Upper lobe of left lung (tissue), 6 donors: ENCODE measurements around the gene FBXO8. TPM values are rescaled to one million over a fixed set of nuclear protein-coding genes. Genes with fewer than 3 reads are reported as not detected.
A peak's percentile ranks its signal among the peaks of the same experiment; 100 is the strongest.

Experiments used
- ATAC-seq, 2 donors: fragments of 200-7000 bp; cut with Tn5 transposase; one replicate each; pipeline ENCODE4 v1.9.1; 2022; ENCODE audit warnings: mild to moderate bottlenecking in 2 of 2, moderate library complexity in 2 of 2; ENCODE audit not compliant: low FRiP score in 2 of 2
- DNase-seq, 2 donors: peaks; one replicate each; pipeline ENCODE4 v3.0.0-alpha.2; 2019 to 2020
- H3K27ac ChIP-seq, 4 donors: fragments of 200-600 bp; sonication (generic); one replicate each; pipeline ENCODE4 v1.5.1; 2016 to 2019
- H3K27me3 ChIP-seq, 4 donors: fragments of 200-600 bp; sonication (generic); one replicate each; pipeline ENCODE4 v1.5.1; 2017 to 2019
- H3K36me3 ChIP-seq, 4 donors: fragments of 200-600 bp; sonication (generic); one replicate each; pipeline ENCODE4 v1.5.1; 2016 to 2019
- H3K4me1 ChIP-seq, 4 donors: fragments of 200-600 bp; sonication (generic); one replicate each; pipeline ENCODE4 v1.5.1; 2018 to 2019
- H3K4me3 ChIP-seq, 4 donors: fragments of 200-600 bp; sonication (generic); one replicate each; pipeline ENCODE4 v1.5.1; 2017 to 2019; ENCODE audit warnings: mild to moderate bottlenecking in 2 of 4, moderate library complexity in 1 of 4
- H3K9me3 ChIP-seq, 4 donors: fragments of 200-600 bp; sonication (generic); one replicate each; pipeline ENCODE4 v1.5.1; 2018 to 2019
- EP300 ChIP-seq, 4 donors: sonication (generic); formaldehyde crosslinking; IDR thresholded peaks; one replicate each; pipeline ENCODE4 v1.5.1; 2017; ENCODE audit warnings: antibody characterized with exemption in 4 of 4, control low read depth in 2 of 4
- POLR2A ChIP-seq, 4 donors: fragments of 450-650 bp; IDR thresholded peaks; one replicate each; pipeline ENCODE4 v1.5.1; 2016 to 2017; ENCODE audit warnings: antibody characterized with exemption in 4 of 4, mild to moderate bottlenecking in 2 of 4
- POLR2AphosphoS5 ChIP-seq, 2 donors: sonication (generic); formaldehyde crosslinking; IDR thresholded peaks; one replicate each; pipeline ENCODE4 v1.5.1; 2017; ENCODE audit warnings: antibody characterized with exemption in 2 of 2
- WGBS, 2 donors: methylation state at CpG; one replicate each; pipeline ENCODE4 v1.1.5; 2017 to 2018; 5-methylcytosine and 5-hydroxymethylcytosine counted together
- total RNA-seq, 6 donors: library from RNA; depleted of rRNA in 4 of 6; stranded (reverse); fragments of >200 nt in 4 of 6; gene quantifications; one replicate each; pipeline versions ENCODE4 v1.1.0 to v1.2.1, GENCODE V29; 2016 to 2021
- TF ChIP-seq, protein P1 (sequence below), 6 experiments: fragments of 450-650 bp in 4 of 6; fragments of 200-600 bp in 2 of 6; sonication (generic) in 2 of 6; IDR thresholded peaks; one replicate each; pipeline ENCODE4 v1.5.1; 2016 to 2019; ENCODE audit warnings: antibody characterized with exemption in 6 of 6
- donor health status: DM: no; HTN: no; CAD: no; lungs with moderate emphysema.
- donor health status: DM: no; HTN: yes; CAD: no; lungs with severe emphysema.

Gene FBXO8
- total RNA-seq, 6 donors from 2014 or later = 13.5 to 48.9 (median 26.1) TPM

DNA sequence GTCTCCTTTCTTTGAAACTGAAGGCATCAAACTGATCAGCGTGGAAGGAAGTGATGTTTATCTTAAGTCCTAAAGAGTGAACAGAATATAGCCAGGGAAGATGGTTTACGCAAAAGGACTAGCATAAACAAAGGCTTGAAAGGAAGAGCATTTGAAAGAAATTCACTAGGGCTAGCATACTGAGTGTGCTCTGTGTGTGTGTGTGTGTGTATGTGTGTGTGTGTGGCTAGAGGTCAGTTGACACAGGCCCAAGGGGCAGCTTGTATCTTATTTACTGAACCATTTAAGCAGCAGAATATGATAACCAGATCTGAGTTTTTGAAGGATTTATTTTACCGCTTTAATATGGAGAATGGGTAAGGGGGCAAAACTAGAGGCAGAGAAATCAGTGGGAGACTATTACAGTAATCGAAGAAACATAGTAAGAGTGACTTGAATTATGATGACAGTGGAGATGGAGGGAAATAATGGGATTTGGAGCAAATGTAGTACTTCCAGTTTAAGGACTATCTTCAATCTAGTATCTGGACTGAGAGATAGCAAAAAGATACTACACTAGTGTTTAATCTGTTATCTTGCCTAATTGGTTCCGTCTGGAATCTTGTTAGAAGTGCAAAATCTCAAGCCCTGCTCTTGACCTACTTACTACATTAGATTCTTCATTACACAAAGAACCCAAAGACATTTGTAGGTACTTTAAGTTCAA is 37.2 kb upstream of the FBXO8 start:
- peaks cover 0 to 5% (median 0%) of the 10 kb centered on the region in 4 donors for H3K4me1 ChIP-seq
- H3K27ac ChIP-seq = peak overlapping the region in 2 of 4 donors; percentile 2 to 40
- DNase-seq (no peak), ATAC-seq (no peak)
- H3K9me3 ChIP-seq = no peaks in the 10 kb centered on the region
- H3K36me3 ChIP-seq = peaks cover 0 to 20% (median 0%) of the 10 kb centered on the region in 4 donors
- H3K27me3 ChIP-seq = no peaks in the 10 kb centered on the region
- WGBS, 2 donors = 56 to 65% methylated on average over 5 of the region's 5 CpGs
- no peak overlapping the region for H3K4me3 ChIP-seq
- TF ChIP-seq POLR2A (IDR thresholded peaks at IDR 0.05) (no peak), EP300 (IDR thresholded peaks at IDR 0.05) (no peak), POLR2AphosphoS5 (IDR thresholded peaks at IDR 0.05) (no peak)
- TF ChIP-seq, protein P1, sequence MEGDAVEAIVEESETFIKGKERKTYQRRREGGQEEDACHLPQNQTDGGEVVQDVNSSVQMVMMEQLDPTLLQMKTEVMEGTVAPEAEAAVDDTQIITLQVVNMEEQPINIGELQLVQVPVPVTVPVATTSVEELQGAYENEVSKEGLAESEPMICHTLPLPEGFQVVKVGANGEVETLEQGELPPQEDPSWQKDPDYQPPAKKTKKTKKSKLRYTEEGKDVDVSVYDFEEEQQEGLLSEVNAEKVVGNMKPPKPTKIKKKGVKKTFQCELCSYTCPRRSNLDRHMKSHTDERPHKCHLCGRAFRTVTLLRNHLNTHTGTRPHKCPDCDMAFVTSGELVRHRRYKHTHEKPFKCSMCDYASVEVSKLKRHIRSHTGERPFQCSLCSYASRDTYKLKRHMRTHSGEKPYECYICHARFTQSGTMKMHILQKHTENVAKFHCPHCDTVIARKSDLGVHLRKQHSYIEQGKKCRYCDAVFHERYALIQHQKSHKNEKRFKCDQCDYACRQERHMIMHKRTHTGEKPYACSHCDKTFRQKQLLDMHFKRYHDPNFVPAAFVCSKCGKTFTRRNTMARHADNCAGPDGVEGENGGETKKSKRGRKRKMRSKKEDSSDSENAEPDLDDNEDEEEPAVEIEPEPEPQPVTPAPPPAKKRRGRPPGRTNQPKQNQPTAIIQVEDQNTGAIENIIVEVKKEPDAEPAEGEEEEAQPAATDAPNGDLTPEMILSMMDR (IDR thresholded peaks at IDR 0.05) = no peak

DNA sequence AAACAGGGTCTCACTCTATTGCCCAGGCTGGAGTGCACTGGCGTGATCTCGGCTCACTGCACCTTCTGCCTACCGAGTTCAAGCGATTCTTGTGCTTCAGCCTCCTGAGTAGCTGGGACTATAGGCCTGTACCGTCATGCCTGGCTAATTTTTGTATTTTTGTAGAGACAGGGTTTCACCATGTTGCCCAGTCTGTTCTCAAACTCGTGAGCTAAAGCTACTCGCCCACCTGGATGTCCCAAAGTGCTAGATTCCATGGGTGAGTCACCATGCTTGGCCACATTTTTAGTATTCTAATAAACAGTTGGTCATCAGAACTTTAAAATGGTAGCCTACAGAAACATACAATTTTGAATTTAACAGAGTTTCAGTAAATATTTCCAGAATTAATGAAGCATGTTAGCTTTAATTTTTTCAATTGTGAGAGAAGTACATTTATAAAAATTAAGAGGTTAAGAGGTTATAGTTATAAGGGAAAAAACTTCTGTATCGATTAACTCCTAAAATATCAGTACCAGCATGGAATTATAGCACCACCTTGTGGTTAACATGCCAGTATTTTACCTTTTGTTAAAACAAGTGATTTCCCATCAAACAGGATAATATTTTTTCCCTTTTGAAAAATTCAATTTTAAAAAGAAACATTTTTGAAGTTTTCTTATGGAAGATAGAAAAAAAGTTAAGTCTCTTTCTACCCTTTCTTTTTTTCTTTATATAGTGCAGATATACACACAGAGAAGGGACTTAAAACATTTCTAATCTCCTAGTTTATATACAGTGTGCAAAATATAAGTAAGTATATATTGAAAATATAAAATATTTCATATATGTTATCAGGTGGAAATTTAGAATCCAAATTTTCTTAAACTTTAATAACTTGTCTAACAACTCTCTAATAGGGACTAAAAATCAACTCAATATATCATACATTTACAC is 35.6 kb upstream of the FBXO8 start:
- no peak overlapping the region for H3K27ac ChIP-seq
- peaks cover 0 to 5% (median 0%) of the 10 kb centered on the region in 4 donors for H3K4me1 ChIP-seq
- WGBS, 2 donors = 78 to 80% methylated on average over 8 of the region's 8 CpGs
- H3K9me3 ChIP-seq = no peaks in the 10 kb centered on the region
- no peak for DNase-seq
- H3K27me3 ChIP-seq = no peaks in the 10 kb centered on the region
- ATAC-seq = no peak
- TF ChIP-seq POLR2A (IDR thresholded peaks at IDR 0.05) (no peak), EP300 (IDR thresholded peaks at IDR 0.05) (no peak), POLR2AphosphoS5 (IDR thresholded peaks at IDR 0.05) (no peak)
- TF ChIP-seq, protein P1 (IDR thresholded peaks at IDR 0.05) = peak in 5 of 6 experiments; percentile 34 to 54 (median 51)
- H3K36me3 ChIP-seq = peaks cover 0 to 24% (median 0%) of the 10 kb centered on the region in 4 donors
- no peak overlapping the region for H3K4me3 ChIP-seq

DNA sequence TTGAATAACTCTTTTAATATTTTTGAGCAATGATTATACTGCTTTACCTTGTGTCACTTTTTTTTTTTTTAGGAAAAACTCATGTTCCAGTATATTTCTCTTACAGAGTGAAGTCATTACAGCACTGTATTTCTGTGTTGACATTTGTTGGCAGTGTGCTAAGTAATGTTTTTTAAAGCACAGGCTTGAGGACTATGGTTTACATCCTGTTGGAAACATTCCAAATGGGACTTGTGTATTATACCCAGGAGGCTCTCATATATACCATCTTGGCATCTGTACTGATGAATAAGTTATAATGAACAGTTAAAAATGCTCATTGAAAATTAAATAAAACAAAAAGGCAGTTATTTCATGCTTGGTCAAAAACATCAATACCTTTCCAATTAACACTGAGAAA is 34.1 kb upstream of the FBXO8 start:
- Histone ChIP-seq H3K4me1 (peaks cover 0 to 5% (median 0%) of the 10 kb centered on the region in 4 donors), H3K27me3 (no peaks in the 10 kb centered on the region), H3K36me3 (peaks cover 0 to 29% (median 0%) of the 10 kb centered on the region in 4 donors), H3K4me3 (no peak overlapping the region), H3K27ac (no peak overlapping the region), H3K9me3 (no peaks in the 10 kb centered on the region)
- no peak for ATAC-seq
- DNase-seq = no peak
- TF ChIP-seq, protein P1 (IDR thresholded peaks at IDR 0.05) = no peak
- no peak for TF ChIP-seq POLR2A (IDR thresholded peaks at IDR 0.05)
- no peak for TF ChIP-seq EP300 (IDR thresholded peaks at IDR 0.05)
- no peak for TF ChIP-seq POLR2AphosphoS5 (IDR thresholded peaks at IDR 0.05)

DNA sequence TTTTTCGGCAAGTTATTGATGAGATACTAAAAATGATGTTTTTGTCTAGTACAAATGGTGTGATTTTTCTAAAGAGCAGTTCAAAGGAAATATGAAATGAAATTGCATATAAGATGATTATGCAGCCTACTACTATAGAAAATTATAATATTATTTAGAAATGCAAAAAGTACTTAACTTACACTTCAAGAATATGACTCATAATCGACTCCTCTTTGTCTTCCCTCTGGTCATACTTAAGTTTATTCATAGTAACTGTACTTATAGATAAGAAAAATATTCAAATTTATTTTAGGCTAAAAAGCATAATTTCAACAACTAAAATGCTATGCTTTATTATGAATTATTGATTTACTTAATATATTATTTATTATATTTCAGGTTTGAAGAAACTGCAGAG is 33.5 kb upstream of the FBXO8 start:
- 49 to 68% methylated on average over 2 of the region's 2 CpGs for WGBS, 2 donors

More for the DNA sequence above, 33.5 kb upstream of the FBXO8 start:
- no peak overlapping the region for H3K27ac ChIP-seq
- no peak overlapping the region for H3K4me3 ChIP-seq
- TF ChIP-seq POLR2A (IDR thresholded peaks at IDR 0.05) = no peak
- TF ChIP-seq, protein P1 (IDR thresholded peaks at IDR 0.05) = no peak
- no peak for TF ChIP-seq POLR2AphosphoS5 (IDR thresholded peaks at IDR 0.05)
- no peak for TF ChIP-seq EP300 (IDR thresholded peaks at IDR 0.05)
- ATAC-seq (no peak), DNase-seq (no peak)
- peaks cover 0 to 5% (median 0%) of the 10 kb centered on the region in 4 donors for H3K4me1 ChIP-seq
- H3K27me3 ChIP-seq = no peaks in the 10 kb centered on the region
- H3K36me3 ChIP-seq = peaks cover 0 to 34% (median 2%) of the 10 kb centered on the region in 4 donors
- no peaks in the 10 kb centered on the region for H3K9me3 ChIP-seq
